ENCODE data around the gene CDK3. TPM values are rescaled to one million over a fixed set of nuclear protein-coding genes. Genes with fewer than 3 reads are reported as not detected.

Gene CDK3
- polyA plus RNA-seq, 2 of the 4 experiments (the other 2 are of a cell fraction) = 5.1 to 5.5 TPM

DNA sequence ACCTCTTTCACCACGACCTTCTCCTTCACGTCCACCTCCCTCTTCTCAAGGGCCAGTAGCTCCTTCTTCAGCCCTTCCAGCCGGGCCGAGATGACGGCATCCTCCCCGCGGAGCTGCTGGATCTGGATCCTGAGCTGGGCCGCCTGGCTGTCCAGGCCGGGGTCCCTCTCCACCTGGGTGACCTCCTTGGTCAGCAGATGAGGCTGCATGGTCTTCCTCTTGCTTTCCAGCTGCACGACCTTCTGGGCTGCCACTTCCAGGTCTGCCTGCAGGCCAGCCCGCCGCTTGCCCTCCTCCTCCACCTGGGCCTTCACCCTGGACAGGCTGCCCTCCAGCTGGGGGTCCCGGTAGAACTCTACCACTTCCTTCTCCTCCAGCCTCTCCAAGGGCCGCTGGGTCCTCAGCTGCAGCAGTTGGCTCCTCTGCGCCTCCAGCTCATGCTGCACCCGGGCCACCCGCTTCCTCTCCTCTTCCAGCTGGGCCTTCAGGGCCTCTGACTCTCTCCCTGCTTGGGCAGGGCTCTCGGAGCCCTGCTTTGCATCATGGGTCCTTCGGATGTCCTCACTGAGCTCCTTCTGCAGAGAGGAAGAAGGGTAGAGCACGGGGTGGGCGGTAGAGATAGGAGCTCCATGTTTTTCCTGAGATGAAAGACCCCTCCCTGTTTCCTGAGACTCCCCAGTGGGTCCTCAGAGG is 9.5 kb downstream of the CDK3 start:
- CTCF ChIA-PET = interaction anchor here (0.6 to 24.2 kb wide), 14 partner anchors 5 to 292 kb away, joined by 3 to 408 read pairs (median 6); partner anchors contain the start of genes CDK3, EVPL and MRPL38
- H3K4me1 ChIP-seq = no peaks in the 10 kb centered on the region
- no peak for ATAC-seq
- H3K9me3 ChIP-seq = no peaks in the 10 kb centered on the region
- H3K4me2 ChIP-seq = no peak overlapping the region
- DNase-seq (ENCODE audit: low read depth in 1 of 2, low spot score in 1 of 2) = no peak
- FAIRE-seq = no peak
- TF ChIP-seq MAZ (IDR thresholded peaks at IDR 0.05; ENCODE audit: borderline replicate concordance, low read depth, low read length) = no peak
- no peak for TF ChIP-seq CBX8 (IDR thresholded peaks at IDR 0.05)
- no peak for TF ChIP-seq TFCP2L1 (CRISPR knock-in tag; IDR thresholded peaks at IDR 0.05)
- TF ChIP-seq RFX5 (IDR thresholded peaks at IDR 0.05) = no peak
- TF ChIP-seq POLR2AphosphoS2 (conservative IDR thresholded peaks at IDR 0.05; ENCODE audit: low read length) = no peak
- no peak for TF ChIP-seq ESRRA (IDR thresholded peaks at IDR 0.05; ENCODE audit: borderline replicate concordance, low read length)
- TF ChIP-seq, protein P1, sequence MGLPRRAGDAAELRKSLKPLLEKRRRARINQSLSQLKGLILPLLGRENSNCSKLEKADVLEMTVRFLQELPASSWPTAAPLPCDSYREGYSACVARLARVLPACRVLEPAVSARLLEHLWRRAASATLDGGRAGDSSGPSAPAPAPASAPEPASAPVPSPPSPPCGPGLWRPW (IDR thresholded peaks at IDR 0.05) = no peak
- TF ChIP-seq RCOR1 (IDR thresholded peaks at IDR 0.05; ENCODE audit: low read depth, low read length) = no peak
- no peak for TF ChIP-seq HOXB13 (CRISPR knock-in tag; IDR thresholded peaks at IDR 0.05; ENCODE audit: low read depth)
- no peak for TF ChIP-seq ZFP36 (IDR thresholded peaks at IDR 0.05; ENCODE audit: borderline replicate concordance, partially characterized antibody)
- no peak for TF ChIP-seq HOXA7 (CRISPR knock-in tag; IDR thresholded peaks at IDR 0.05)
- no peak for TF ChIP-seq JUN (IDR thresholded peaks at IDR 0.05)
- no peak for TF ChIP-seq KDM1A (IDR thresholded peaks at IDR 0.05; ENCODE audit: low read depth)
- TF ChIP-seq POLR2A (IDR thresholded peaks at IDR 0.05; ENCODE audit: low read length) = no peak
- TF ChIP-seq, protein P2, sequence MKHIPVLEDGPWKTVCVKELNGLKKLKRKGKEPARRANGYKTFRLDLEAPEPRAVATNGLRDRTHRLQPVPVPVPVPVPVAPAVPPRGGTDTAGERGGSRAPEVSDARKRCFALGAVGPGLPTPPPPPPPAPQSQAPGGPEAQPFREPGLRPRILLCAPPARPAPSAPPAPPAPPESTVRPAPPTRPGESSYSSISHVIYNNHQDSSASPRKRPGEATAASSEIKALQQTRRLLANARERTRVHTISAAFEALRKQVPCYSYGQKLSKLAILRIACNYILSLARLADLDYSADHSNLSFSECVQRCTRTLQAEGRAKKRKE (CRISPR knock-in tag; IDR thresholded peaks at IDR 0.05; ENCODE audit: low read depth) = no peak
- no peak for TF ChIP-seq HOXB5 (CRISPR knock-in tag; IDR thresholded peaks at IDR 0.05)
- TF ChIP-seq EHMT2 (IDR thresholded peaks at IDR 0.05; ENCODE audit: low read depth) = no peak
- no peak for TF ChIP-seq JUNB (IDR thresholded peaks at IDR 0.05)
- no peak for TF ChIP-seq MAFK (IDR thresholded peaks at IDR 0.05; ENCODE audit: partially characterized antibody)
- WGBS (ENCODE audit: missing lambda C conversion rate) = 95% methylated on average over 21 of the region's 21 CpGs
- POLR2A ChIA-PET = interaction anchor here (0.5 kb wide), 1 partner anchor 337 kb away, joined by 5 read pairs; no protein-coding TSS in a partner anchor
- H3K27ac ChIP-seq = no peak overlapping the region
- H3K4me3 ChIP-seq = no peak overlapping the region

DNA sequence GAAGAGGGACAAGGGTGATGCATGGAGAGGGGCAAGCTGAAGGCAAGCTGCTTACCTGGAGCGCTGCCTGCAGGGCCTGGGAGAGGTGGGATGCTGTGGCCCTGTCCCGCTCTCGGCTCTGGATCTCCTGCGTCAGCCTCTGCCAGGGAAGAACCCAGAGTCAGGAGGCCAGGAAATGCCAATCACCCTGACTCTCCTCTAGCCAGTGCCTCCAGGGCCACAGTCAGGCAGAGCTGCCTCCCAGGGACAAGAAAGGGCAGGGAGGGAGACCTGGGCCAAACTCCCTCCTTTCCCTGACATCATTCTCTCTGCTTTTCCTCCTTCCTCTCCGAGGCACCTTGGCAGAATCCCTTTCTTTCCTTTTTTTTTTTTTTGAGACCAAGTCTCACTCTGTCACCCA is 11.3 kb downstream of the CDK3 start:
- ChIA-PET CTCF (interaction anchor here (0.7 to 20.5 kb wide), 11 partner anchors 12 to 287 kb away, joined by 3 to 408 read pairs (median 10); partner anchors contain the start of genes CDK3, EVPL and MRPL38), POLR2A (no interaction called here)
- Histone ChIP-seq H3K4me1 (no peaks in the 10 kb centered on the region), H3K4me3 (no peak overlapping the region), H3K9me3 (no peaks in the 10 kb centered on the region), H3K4me2 (no peak overlapping the region), H3K27ac (no peak overlapping the region)
- ATAC-seq = no peak
- DNase-seq (ENCODE audit: low read depth in 1 of 2, low spot score in 1 of 2) = no peak
- no peak for TF ChIP-seq FOXS1 (CRISPR knock-in tag; IDR thresholded peaks at IDR 0.05)
- no peak for TF ChIP-seq PBX3 (IDR thresholded peaks at IDR 0.05)
- TF ChIP-seq, protein P3, sequence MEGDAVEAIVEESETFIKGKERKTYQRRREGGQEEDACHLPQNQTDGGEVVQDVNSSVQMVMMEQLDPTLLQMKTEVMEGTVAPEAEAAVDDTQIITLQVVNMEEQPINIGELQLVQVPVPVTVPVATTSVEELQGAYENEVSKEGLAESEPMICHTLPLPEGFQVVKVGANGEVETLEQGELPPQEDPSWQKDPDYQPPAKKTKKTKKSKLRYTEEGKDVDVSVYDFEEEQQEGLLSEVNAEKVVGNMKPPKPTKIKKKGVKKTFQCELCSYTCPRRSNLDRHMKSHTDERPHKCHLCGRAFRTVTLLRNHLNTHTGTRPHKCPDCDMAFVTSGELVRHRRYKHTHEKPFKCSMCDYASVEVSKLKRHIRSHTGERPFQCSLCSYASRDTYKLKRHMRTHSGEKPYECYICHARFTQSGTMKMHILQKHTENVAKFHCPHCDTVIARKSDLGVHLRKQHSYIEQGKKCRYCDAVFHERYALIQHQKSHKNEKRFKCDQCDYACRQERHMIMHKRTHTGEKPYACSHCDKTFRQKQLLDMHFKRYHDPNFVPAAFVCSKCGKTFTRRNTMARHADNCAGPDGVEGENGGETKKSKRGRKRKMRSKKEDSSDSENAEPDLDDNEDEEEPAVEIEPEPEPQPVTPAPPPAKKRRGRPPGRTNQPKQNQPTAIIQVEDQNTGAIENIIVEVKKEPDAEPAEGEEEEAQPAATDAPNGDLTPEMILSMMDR (IDR thresholded peaks at IDR 0.05) = no peak
- no peak for TF ChIP-seq RFX5 (IDR thresholded peaks at IDR 0.05)
- TF ChIP-seq ELK1 (IDR thresholded peaks at IDR 0.05; ENCODE audit: low read depth, low read length) = no peak
- no peak for TF ChIP-seq FOSB (CRISPR knock-in tag; IDR thresholded peaks at IDR 0.05)
- TF ChIP-seq ZFP36 (IDR thresholded peaks at IDR 0.05; ENCODE audit: borderline replicate concordance, partially characterized antibody) = no peak
- TF ChIP-seq, protein P1 (IDR thresholded peaks at IDR 0.05) = no peak
- no peak for TF ChIP-seq CHD2 (IDR thresholded peaks at IDR 0.05; ENCODE audit: low read length, partially characterized antibody)
- TF ChIP-seq ZNF302 (CRISPR knock-in tag; IDR thresholded peaks at IDR 0.05) = no peak
- TF ChIP-seq USF2 (IDR thresholded peaks at IDR 0.05) = no peak
- TF ChIP-seq NR3C1 (IDR thresholded peaks at IDR 0.05) = no peak
- TF ChIP-seq RARB (CRISPR knock-in tag; IDR thresholded peaks at IDR 0.05) = no peak
- no peak for TF ChIP-seq SMC3 (IDR thresholded peaks at IDR 0.05)
- no peak for TF ChIP-seq TP53 (CRISPR knock-in tag; IDR thresholded peaks at IDR 0.05)
- TF ChIP-seq JUN (IDR thresholded peaks at IDR 0.05) = no peak
- WGBS (ENCODE audit: missing lambda C conversion rate) = 93% methylated on average over 5 of the region's 5 CpGs
- FAIRE-seq = no peak

Data from A549 (cell line).